Immature natural killer cell (primary cell): ENCODE measurements around the gene CT47C1. TPM values are rescaled to one million over a fixed set of nuclear protein-coding genes. Genes with fewer than 3 reads are reported as not detected.

Source experiments
- DNase-seq, 3 donors: peaks; one replicate each; pipeline ENCODE4 v3.0.0; 2022; ENCODE audit warnings: mixed read lengths in 1 of 3
- H3K27ac Mint-ChIP-seq, 6 donors: one replicate each; pipeline ENCODE4 v1.8.0; 2020; ENCODE audit warnings: mixed read lengths in 6 of 6, mild to moderate bottlenecking in 5 of 6, inconsistent platforms in 4 of 6, moderate library complexity in 3 of 6
- H3K27me3 Mint-ChIP-seq, 3 donors: one replicate each; pipeline ENCODE4 v1.8.0; 2020 to 2021; ENCODE audit warnings: low read depth in 3 of 3, mild to moderate bottlenecking in 3 of 3, mixed read lengths in 3 of 3, moderate library complexity in 3 of 3, inconsistent platforms in 1 of 3
- H3K36me3 Mint-ChIP-seq, 3 donors: one replicate each; pipeline ENCODE4 v1.8.0; 2020; ENCODE audit warnings: mixed read lengths in 3 of 3, inconsistent platforms in 2 of 3, mild to moderate bottlenecking in 2 of 3
- H3K4me1 Mint-ChIP-seq, 2 donors: one replicate each; pipeline ENCODE4 v1.8.0; 2020; ENCODE audit warnings: inconsistent platforms in 2 of 2, mild to moderate bottlenecking in 2 of 2, mixed read lengths in 2 of 2, moderate library complexity in 1 of 2
- H3K4me3 Mint-ChIP-seq, 5 donors: one replicate each; pipeline ENCODE4 v1.8.0; 2020; ENCODE audit warnings: mild to moderate bottlenecking in 5 of 5, mixed read lengths in 5 of 5, inconsistent platforms in 3 of 5, moderate library complexity in 3 of 5
- H3K9me3 Mint-ChIP-seq, 6 donors: one replicate each; pipeline ENCODE4 v1.8.0; 2020; ENCODE audit warnings: mild to moderate bottlenecking in 6 of 6, mixed read lengths in 6 of 6, inconsistent platforms in 4 of 6, moderate library complexity in 3 of 6
- polyA plus RNA-seq, 3 donors: library from polyadenylated mRNA; unstranded; fragments of 300-500 nt; fragmentation: Illumina TruSeq; gene quantifications; one replicate each; pipeline ENCODE4 v1.2.3, GENCODE V29; 2021

The CT47C1 gene
- polyA plus RNA-seq, 3 donors from 2014 or later, result not detected

DNA sequence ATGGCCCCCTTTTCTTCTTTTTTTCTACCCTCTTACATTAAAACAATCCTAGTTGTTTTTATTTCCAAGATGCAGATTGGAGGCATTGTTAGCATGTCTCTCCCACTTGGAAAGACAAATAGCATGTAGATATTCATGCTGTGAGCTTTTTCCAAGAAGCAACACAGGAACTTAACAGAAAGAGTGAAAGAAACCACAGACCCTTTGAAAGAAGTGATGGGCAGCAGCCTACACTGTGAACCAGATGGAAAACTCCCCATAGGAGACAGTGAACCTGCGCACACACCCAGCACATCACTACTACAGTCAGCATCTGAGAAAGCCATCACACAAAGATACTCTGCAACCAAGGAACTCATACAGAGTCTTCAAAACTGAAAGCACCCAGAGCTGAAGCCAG, 17.8 kb downstream of the CT47C1 start:
- Mint-ChIP-seq H3K4me3 (no peak overlapping the region), H3K36me3 (no peaks in the 10 kb centered on the region)

DNA sequence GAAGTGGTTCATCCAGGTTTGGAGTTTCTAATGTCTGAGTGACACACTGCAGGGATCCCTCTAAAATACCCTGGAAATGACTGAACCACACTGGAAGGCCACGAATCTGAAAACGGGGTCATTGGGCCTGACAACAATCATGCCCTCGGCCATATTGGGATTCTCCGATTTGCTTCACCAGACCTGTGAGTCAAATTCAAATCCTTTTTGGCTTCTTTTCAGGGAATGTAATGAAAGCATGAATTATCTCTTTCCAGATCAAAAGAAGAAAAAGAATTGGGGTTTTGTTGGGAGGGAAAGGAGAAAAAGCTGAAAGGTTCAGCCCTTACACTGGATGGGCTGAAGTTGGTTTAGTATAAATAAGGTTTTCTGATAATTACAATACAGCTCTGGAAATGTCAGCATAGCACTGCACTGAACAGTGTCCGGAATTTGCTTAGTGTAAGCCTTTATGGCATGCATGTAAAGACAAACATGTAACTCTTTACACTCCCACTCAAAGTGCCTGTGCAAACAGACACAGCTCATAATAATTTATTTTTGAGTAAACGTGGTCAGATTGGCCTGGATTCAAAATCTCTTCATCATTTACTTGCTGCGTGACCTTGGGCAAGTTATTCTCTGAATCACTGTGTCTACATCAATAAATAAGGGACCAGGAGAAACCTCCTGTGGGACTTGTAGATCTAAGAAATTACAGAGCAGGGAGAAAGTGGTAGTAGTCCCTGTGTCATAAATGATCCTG, 21.4 kb downstream of the CT47C1 start:
- no peaks in the 10 kb centered on the region for H3K4me1 Mint-ChIP-seq
- H3K4me3 Mint-ChIP-seq, result no peak overlapping the region
- no peak overlapping the region for H3K27ac Mint-ChIP-seq
- H3K27me3 Mint-ChIP-seq, result peaks cover 2 to 5% (median 3%) of the 10 kb centered on the region in 3 donors
- no peak for DNase-seq
- H3K36me3 Mint-ChIP-seq, result no peaks in the 10 kb centered on the region
- H3K9me3 Mint-ChIP-seq, result no peaks in the 10 kb centered on the region

More for the DNA sequence above, 17.8 kb downstream of the CT47C1 start:
- H3K27me3 Mint-ChIP-seq, result peaks cover 2 to 8% (median 5%) of the 10 kb centered on the region in 3 donors
- H3K9me3 Mint-ChIP-seq, result no peaks in the 10 kb centered on the region
- H3K4me1 Mint-ChIP-seq, result no peaks in the 10 kb centered on the region
- no peak overlapping the region for H3K27ac Mint-ChIP-seq
- no peak for DNase-seq

DNA sequence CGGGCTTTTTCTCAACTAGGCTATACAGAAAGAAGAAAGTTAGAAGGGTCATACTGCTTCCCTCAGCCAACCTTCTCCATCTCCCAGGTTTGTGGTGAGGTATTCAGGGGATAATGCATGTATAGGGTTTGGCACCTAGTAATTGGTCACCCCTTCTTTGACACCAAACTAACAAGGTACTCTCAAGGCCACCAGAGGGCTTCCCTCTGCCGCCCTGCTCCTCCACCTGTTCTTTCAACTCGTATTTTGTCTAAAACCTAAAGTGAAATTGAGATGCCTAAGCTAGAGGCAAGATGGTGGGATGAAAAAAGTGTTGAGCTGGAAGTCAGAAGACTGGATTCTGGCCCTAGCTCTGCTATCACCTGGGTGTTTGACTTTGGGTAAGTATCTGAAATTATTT, 22.0 kb downstream of the CT47C1 start:
- Mint-ChIP-seq H3K36me3 (no peaks in the 10 kb centered on the region), H3K9me3 (no peaks in the 10 kb centered on the region), H3K4me3 (no peak overlapping the region), H3K4me1 (no peaks in the 10 kb centered on the region), H3K27me3 (peaks cover 2 to 6% (median 5%) of the 10 kb centered on the region in 3 donors), H3K27ac (no peak overlapping the region)
- no peak for DNase-seq

DNA sequence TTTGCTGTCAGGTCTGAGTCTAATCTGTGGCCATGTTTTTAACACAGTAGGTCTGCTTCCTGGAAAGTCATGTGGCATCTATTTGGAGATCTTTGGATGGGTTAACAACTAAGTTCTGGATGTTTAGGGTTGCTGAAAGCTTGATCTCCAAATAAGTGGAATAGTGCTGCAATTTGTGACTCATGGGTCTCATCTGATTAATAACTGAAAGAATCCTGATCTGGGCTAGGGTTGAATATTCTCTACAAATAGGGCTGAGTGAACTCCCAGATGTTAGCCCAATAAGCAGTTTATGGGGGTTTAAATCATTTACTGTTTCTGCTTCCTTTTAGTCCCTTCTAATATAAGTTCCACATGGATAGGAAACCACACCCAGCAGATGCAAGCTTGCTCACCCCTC, 23.1 kb downstream of the CT47C1 start:
- no peak for DNase-seq
- peaks cover 0 to 6% (median 2%) of the 10 kb centered on the region in 3 donors for H3K27me3 Mint-ChIP-seq
- H3K36me3 Mint-ChIP-seq, result no peaks in the 10 kb centered on the region
- H3K9me3 Mint-ChIP-seq, result no peaks in the 10 kb centered on the region
- no peak overlapping the region for H3K4me3 Mint-ChIP-seq
- no peaks in the 10 kb centered on the region for H3K4me1 Mint-ChIP-seq
- H3K27ac Mint-ChIP-seq, result no peak overlapping the region

DNA sequence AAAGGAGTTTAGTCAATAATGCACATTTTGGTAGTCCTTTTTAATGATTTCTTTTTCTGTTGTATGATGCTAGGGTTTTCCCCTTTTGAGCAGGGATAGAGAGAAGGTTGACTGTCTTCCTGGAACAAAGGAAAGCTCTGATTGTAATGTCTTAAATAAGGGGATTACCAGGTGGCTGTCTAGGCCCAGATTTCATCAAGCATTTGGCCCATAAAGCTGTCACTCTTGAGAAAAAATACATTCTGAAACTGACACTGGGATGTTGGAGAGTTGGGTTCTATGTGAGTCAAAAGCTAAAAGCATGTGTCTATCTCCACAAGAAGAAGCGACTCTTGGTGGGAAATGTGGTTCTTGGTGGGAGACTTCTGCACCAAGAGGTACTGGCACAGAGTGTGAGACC, 28.4 kb downstream of the CT47C1 start:
- Mint-ChIP-seq H3K27me3 (peaks cover 0 to 5% (median 2%) of the 10 kb centered on the region in 3 donors), H3K36me3 (no peaks in the 10 kb centered on the region), H3K9me3 (no peaks in the 10 kb centered on the region), H3K27ac (no peak overlapping the region), H3K4me3 (no peak overlapping the region), H3K4me1 (no peaks in the 10 kb centered on the region)
- DNase-seq, result no peak

DNA sequence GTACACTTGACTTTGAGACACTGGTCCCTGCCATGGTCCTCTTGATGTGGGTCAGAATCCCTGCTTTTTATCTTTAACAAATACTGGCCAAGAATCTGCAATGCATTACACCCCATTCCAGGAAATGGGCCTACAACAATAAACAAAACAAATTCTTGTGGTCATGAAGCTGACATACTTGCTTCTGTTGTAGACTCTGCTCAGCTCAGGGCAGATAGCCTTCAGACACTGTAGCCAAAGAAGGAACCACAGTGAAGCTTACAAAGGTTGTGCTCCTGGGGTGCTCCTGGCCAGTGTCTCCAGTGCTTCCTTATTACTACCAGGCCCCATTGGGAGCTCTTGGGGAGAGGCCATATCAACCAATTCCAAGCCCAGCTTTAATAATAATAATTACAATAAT, 33.0 kb downstream of the CT47C1 start:
- Mint-ChIP-seq H3K27me3 (peaks cover 0 to 11% (median 2%) of the 10 kb centered on the region in 3 donors), H3K36me3 (no peaks in the 10 kb centered on the region), H3K4me3 (no peak overlapping the region)

DNA sequence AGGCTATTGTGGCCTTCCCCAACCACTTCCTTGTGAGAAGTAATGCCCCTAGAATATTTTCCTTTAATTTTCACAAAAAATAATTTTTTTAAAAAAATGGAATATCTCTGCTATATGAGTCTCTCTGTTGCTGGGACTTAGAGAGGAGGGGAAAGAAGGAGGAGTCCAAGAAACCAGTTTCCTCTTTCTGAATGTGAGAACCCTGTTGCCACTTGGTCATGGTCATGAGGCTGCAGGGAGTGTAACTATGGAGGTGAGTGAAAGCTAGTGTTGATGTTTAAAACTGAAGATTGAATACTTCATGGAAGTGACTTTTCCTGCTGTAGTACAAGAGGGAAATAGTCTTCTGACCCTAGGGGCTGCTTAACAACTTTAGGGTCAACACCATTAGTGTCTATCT, 34.4 kb downstream of the CT47C1 start:
- Mint-ChIP-seq H3K9me3 (no peaks in the 10 kb centered on the region), H3K27ac (no peak overlapping the region), H3K4me3 (no peak overlapping the region), H3K4me1 (no peaks in the 10 kb centered on the region), H3K27me3 (peaks cover 2 to 10% (median 3%) of the 10 kb centered on the region in 3 donors), H3K36me3 (no peaks in the 10 kb centered on the region)
- no peak for DNase-seq

More for the DNA sequence above, 33.0 kb downstream of the CT47C1 start:
- no peaks in the 10 kb centered on the region for H3K9me3 Mint-ChIP-seq
- H3K4me1 Mint-ChIP-seq, result no peaks in the 10 kb centered on the region
- no peak overlapping the region for H3K27ac Mint-ChIP-seq
- DNase-seq, result no peak

DNA sequence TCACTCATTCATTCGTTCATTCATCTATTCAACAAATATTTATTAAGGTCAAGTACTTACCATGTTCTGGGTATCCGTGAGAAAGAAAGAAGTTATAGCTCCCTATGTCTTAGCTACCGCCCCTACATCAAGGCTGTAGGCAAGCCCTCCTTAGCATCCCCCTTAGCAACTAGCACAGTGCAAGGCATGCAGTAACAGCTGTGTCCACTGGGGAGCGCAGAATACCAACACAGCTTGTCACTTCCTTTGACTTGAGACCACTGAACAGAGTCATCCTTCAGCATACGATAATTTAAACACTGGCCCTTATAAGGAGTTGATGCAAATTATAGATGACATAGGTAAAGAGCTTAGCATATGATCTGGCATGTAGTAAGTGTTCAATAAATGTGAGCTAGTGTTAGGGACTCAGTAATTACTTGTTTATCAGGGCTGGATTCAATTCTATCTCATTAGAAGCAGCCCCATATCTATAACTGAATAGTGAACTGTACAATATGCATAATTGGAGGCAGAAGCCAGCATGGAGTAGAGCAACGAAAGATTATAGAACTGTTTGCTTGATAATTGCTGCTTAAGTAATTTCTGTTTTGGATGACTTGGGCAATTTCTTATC, 46.1 kb downstream of the CT47C1 start:
- H3K4me1 Mint-ChIP-seq, result no peaks in the 10 kb centered on the region
- no peak overlapping the region for H3K27ac Mint-ChIP-seq
- DNase-seq, result peak; percentile 5 to 32 (median 11)
- H3K9me3 Mint-ChIP-seq, result no peaks in the 10 kb centered on the region
- no peak overlapping the region for H3K4me3 Mint-ChIP-seq
- no peaks in the 10 kb centered on the region for H3K36me3 Mint-ChIP-seq
- H3K27me3 Mint-ChIP-seq, result peaks cover 5 to 10% (median 5%) of the 10 kb centered on the region in 3 donors

DNA sequence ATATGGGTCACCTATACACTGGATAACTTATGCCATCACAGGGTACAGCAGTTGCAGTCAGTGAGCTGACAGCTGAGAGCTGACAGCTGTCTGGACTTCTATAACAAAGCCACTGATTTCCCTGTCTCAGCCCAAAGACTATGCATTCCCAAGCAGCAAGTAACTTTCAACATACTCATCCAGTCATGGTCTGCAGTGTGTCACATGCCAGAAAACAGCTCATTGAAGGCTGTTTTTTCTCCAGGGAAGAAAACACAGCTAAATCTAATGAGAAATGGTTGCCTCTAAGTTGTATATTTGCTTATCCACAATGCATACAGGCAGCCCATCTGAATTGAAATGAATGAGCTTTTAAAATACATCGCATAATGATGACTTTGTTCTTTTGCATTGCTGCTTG, 48.5 kb downstream of the CT47C1 start:
- no peak overlapping the region for H3K27ac Mint-ChIP-seq
- no peak overlapping the region for H3K4me3 Mint-ChIP-seq
- H3K4me1 Mint-ChIP-seq, result no peaks in the 10 kb centered on the region
- no peaks in the 10 kb centered on the region for H3K9me3 Mint-ChIP-seq
- H3K27me3 Mint-ChIP-seq, result peaks cover 5 to 13% (median 9%) of the 10 kb centered on the region in 3 donors
- H3K36me3 Mint-ChIP-seq, result no peaks in the 10 kb centered on the region
- DNase-seq, result no peak

Other genes with a start within 250 kb of the CT47C1 start
- gene ZCCHC12, start 249.2 kb upstream of the CT47C1 start, polyA plus RNA-seq, result not detected
- 1 to 10 TPM; 1.8 to 3.0 (median 2.3) TPM for gene LONRF3, start 98.4 kb upstream of the CT47C1 start, polyA plus RNA-seq
- gene KIAA1210, start 54.8 kb downstream of the CT47C1 start, polyA plus RNA-seq, result not detected
- gene PGRMC1, start 163.3 kb downstream of the CT47C1 start, polyA plus RNA-seq, result 10 to 100 TPM; 14.7 to 38.2 (median 24.3) TPM